ENCODE measurements around the gene RTN4RL1. TPM values are rescaled to one million over a fixed set of nuclear protein-coding genes. Genes with fewer than 3 reads are reported as not detected.

Gene RTN4RL1
- total RNA-seq, 2 experiments from 2014 or later = 0.17 to 0.21 TPM

- H3K36me3 Mint-ChIP-seq = peaks cover 3% of the 10 kb centered on the region
- peak overlapping the region; percentile 68 for H3K4me3 Mint-ChIP-seq
- peak; percentile 85 for DNase-seq
- peaks cover 10% of the 10 kb centered on the region for H3K27me3 Mint-ChIP-seq
- H3K9me3 Mint-ChIP-seq = no peaks in the 10 kb centered on the region
- CTCF ChIA-PET = interaction anchor here (0.6 to 8.5 kb wide), 29 partner anchors 14 to 348 kb away, joined by 3 to 288 read pairs (median 5); partner anchors contain the start of genes SMG6, SRR and TSR1
- peaks cover 21% of the 10 kb centered on the region for H3K4me1 Mint-ChIP-seq (ENCODE audit: low read depth)
- H3K27ac Mint-ChIP-seq = no peak overlapping the region
- intact Hi-C loops (cut with micrococcal nuclease) = loop anchor here (1.0 to 5.0 kb wide), 6 partner anchors 34 to 349 kb away; partner anchors contain the start of genes MNT, SGSM2, SMG6 and SRR
- POLR2A ChIA-PET = interaction anchor here (0.7 to 5.3 kb wide), 8 partner anchors 15 to 348 kb away, joined by 3 to 41 read pairs (median 4); no protein-coding TSS in a partner anchor
Observed at GRCh38 chr17:2053380-2054261, 28.5 kb upstream of the RTN4RL1 start.

GRCh38 chr17:2051933-2052559 lies 26.9 kb upstream of the RTN4RL1 start:
- intact Hi-C loops (cut with micrococcal nuclease) = loop anchor here (5.0 kb wide), 4 partner anchors 35 to 350 kb away; partner anchors contain the start of genes MNT, SGSM2, SMG6 and SRR
- no peak overlapping the region for H3K4me3 Mint-ChIP-seq
- ChIA-PET POLR2A (interaction anchor here (0.8 kb wide), 1 partner anchor 202 kb away, joined by 3 read pairs; no protein-coding TSS in a partner anchor), CTCF (interaction anchor here (1.1 to 1.7 kb wide), 2 partner anchors 171 to 193 kb away, joined by 3 to 10 read pairs; no protein-coding TSS in a partner anchor)
- H3K9me3 Mint-ChIP-seq = no peaks in the 10 kb centered on the region
- H3K27ac Mint-ChIP-seq = no peak overlapping the region
- H3K4me1 Mint-ChIP-seq (ENCODE audit: low read depth) = peaks cover 19% of the 10 kb centered on the region
- peaks cover 7% of the 10 kb centered on the region for H3K27me3 Mint-ChIP-seq
- no peak for DNase-seq
- H3K36me3 Mint-ChIP-seq = no peaks in the 10 kb centered on the region

DNA sequence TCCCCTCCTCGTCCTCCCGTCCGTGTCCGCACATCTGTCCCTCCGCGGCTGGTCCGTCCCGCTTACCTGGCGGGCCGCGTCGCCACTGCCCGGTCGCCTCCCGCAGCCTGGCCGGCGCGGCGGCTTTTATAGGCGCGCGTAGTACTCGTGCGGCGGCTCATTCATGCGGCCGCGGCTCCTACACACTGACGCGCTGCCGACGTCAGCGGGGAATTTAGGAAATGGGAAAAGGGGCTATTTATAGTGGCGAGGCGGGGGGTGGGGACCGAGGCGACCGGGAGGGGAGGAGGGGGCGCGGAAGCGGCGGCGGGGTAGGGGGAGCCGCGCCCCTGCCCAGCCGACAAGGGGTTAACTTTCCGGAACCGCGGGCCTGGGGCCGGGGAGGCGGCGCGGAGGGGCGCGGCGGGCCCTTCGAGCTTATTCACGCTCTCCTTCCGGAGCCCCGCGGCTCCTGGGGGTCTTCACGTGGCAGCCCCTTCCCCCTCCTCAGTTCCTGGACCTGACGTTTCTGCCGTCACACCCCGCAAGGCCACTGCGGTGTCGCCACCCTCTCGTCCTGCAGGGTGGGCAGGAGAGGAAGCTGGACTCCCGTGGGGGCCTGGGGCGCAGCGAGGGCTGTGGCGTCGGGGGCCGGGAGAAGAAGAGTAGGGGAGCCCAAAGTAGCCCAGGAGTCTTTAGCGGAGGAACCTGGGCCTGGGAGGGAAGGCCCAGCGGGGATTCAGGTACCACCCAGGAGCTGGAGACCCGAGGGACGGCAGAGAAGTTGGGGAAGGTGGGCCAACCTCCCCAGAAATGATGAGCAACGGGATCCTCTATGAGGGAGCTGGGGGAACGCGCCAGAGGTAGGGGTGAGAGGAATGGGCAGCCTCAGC lies 26.2 kb upstream of the RTN4RL1 start:
- CTCF ChIA-PET = interaction anchor here (1.1 to 1.7 kb wide), 2 partner anchors 170 to 194 kb away, joined by 3 to 10 read pairs; no protein-coding TSS in a partner anchor
- no peaks in the 10 kb centered on the region for H3K36me3 Mint-ChIP-seq
- DNase-seq = no peak
- H3K4me3 Mint-ChIP-seq = peak overlapping the region; percentile 43
- POLR2A ChIA-PET = no interaction called here
- intact Hi-C loops (cut with micrococcal nuclease) = loop anchor here (5.0 kb wide), 4 partner anchors 36 to 351 kb away; partner anchors contain the start of genes MNT, SGSM2, SMG6 and SRR
- H3K27ac Mint-ChIP-seq = no peak overlapping the region
- H3K27me3 Mint-ChIP-seq = peaks cover 7% of the 10 kb centered on the region
- no peaks in the 10 kb centered on the region for H3K9me3 Mint-ChIP-seq
- H3K4me1 Mint-ChIP-seq (ENCODE audit: low read depth) = peaks cover 19% of the 10 kb centered on the region

DNA sequence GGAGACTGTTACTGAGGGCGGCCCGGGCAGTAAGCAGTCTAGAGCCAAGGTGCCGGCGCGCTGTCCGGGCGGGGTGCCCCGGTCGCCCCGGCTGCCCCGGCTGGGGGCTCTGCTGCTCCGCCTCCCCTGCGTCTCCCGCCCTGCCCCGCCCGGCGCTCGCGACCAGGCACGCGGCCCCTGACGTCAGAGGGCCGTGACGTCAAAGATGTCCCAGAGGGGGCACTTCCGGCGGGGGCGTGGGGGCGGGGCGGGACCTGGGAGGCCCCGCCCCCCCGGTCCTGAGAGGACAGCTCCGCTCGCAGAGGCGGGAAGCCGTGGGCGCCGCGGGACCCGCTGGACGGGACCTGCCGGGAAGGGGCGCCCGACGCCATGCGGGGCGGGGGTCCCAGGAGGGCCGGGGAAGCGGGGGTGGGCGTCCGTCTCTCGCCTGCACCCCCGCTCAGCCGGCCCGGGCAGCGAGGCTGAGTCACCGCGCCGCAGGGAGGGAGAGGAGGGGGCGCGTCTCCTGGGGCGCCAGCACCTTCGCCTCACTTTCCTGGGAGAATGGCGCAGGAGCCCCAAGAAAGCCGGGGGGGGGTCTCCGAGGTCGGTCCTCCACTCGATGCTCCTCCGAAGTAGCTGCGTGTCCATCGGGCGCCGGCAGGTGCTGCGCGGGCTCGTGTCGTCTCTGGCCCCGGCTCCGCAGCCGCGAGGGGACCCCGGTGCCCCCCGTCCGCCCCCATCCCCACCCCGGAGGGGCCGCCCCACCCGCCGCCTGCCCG lies 25.3 kb upstream of the RTN4RL1 start:
- DNase-seq = peak; percentile 77
- no peak overlapping the region for H3K27ac Mint-ChIP-seq
- no peak overlapping the region for H3K4me3 Mint-ChIP-seq
- peaks cover 19% of the 10 kb centered on the region for H3K4me1 Mint-ChIP-seq (ENCODE audit: low read depth)
- peaks cover 7% of the 10 kb centered on the region for H3K27me3 Mint-ChIP-seq
- H3K36me3 Mint-ChIP-seq = no peaks in the 10 kb centered on the region
- ChIA-PET POLR2A (no interaction called here), CTCF (interaction anchor here (1.7 kb wide), 1 partner anchor 194 kb away, joined by 10 read pairs; no protein-coding TSS in a partner anchor)
- intact Hi-C loops (cut with micrococcal nuclease) = loop anchor here (1.0 to 5.0 kb wide), 5 partner anchors 8 to 352 kb away; partner anchors contain the start of genes MNT, OVCA2, SGSM2 and SMG6
- H3K9me3 Mint-ChIP-seq = no peaks in the 10 kb centered on the region

- Mint-ChIP-seq H3K4me1 (ENCODE audit: low read depth) (peaks cover 24% of the 10 kb centered on the region), H3K36me3 (peaks cover 2% of the 10 kb centered on the region), H3K27me3 (peaks cover 7% of the 10 kb centered on the region), H3K4me3 (peak overlapping the region; percentile 71), H3K9me3 (no peaks in the 10 kb centered on the region), H3K27ac (no peak overlapping the region)
- POLR2A ChIA-PET = no interaction called here
- CTCF ChIA-PET = interaction anchor here (1.5 kb wide), 1 partner anchor 195 kb away, joined by 6 read pairs; no protein-coding TSS in a partner anchor
- peak; percentile 92 for DNase-seq
- intact Hi-C loops (cut with micrococcal nuclease) = loop anchor here (1.0 to 5.0 kb wide), 5 partner anchors 7 to 353 kb away; partner anchors contain the start of genes MNT, OVCA2, SGSM2 and SMG6
Observed at GRCh38 chr17:2049333-2050299, 24.5 kb upstream of the RTN4RL1 start.

DNA sequence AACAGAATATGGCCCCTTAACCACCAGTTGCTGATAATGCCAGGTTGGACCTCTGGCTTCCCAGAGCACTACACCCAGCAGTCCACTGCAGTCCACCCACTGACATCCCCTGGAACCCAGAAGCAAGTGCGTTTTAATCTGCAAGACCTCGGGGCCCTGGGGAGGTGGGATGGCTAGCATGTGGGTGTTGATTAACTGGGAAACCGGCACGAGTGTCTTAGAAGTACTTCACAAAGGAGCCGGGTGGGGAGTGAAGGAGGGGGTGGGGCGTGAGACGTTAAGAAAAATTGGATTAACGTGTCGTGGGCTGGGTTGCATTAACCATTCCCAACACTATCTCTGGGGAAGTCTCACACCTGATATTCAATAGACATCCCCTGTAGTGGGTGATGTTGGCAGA lies 23.7 kb upstream of the RTN4RL1 start:
- ChIA-PET CTCF (interaction anchor here (1.5 to 2.0 kb wide), 2 partner anchors 10 to 196 kb away, joined by 6 to 7 read pairs; no protein-coding TSS in a partner anchor), POLR2A (no interaction called here)
- H3K4me1 Mint-ChIP-seq (ENCODE audit: low read depth) = peaks cover 25% of the 10 kb centered on the region
- H3K36me3 Mint-ChIP-seq = peaks cover 3% of the 10 kb centered on the region
- H3K9me3 Mint-ChIP-seq = no peaks in the 10 kb centered on the region
- no peak for DNase-seq
- H3K27ac Mint-ChIP-seq = no peak overlapping the region
- peak overlapping the region; percentile 71 for H3K4me3 Mint-ChIP-seq
- peaks cover 7% of the 10 kb centered on the region for H3K27me3 Mint-ChIP-seq
- intact Hi-C loops (cut with micrococcal nuclease) = no loop called here

- no peak overlapping the region for H3K4me3 Mint-ChIP-seq
- CTCF ChIA-PET = interaction anchor here (1.0 to 2.0 kb wide), 3 partner anchors 11 to 197 kb away, joined by 4 to 7 read pairs (median 4); no protein-coding TSS in a partner anchor
- POLR2A ChIA-PET = no interaction called here
- H3K27me3 Mint-ChIP-seq = peaks cover 7% of the 10 kb centered on the region
- intact Hi-C loops (cut with micrococcal nuclease) = no loop called here
- peaks cover 13% of the 10 kb centered on the region for H3K36me3 Mint-ChIP-seq
- no peaks in the 10 kb centered on the region for H3K9me3 Mint-ChIP-seq
- no peak for DNase-seq
- no peak overlapping the region for H3K27ac Mint-ChIP-seq
- peaks cover 30% of the 10 kb centered on the region for H3K4me1 Mint-ChIP-seq (ENCODE audit: low read depth)
Observed at GRCh38 chr17:2047590-2047989, 22.5 kb upstream of the RTN4RL1 start.

GRCh38 chr17:2044263-2044894 lies 19.2 kb upstream of the RTN4RL1 start:
- Mint-ChIP-seq H3K4me3 (no peak overlapping the region), H3K27me3 (no peaks in the 10 kb centered on the region), H3K27ac (no peak overlapping the region)

GRCh38 chr17:2043785-2044184 lies 18.7 kb upstream of the RTN4RL1 start:
- H3K27ac Mint-ChIP-seq = peak overlapping the region; percentile 46
- intact Hi-C loops (cut with micrococcal nuclease) = loop anchor here (5.0 kb wide), 2 partner anchors 151 to 326 kb away; no protein-coding TSS in a partner anchor
- H3K27me3 Mint-ChIP-seq = no peaks in the 10 kb centered on the region
- ChIA-PET POLR2A (interaction anchor here (0.7 kb wide), 1 partner anchor 13 kb away, joined by 4 read pairs; no protein-coding TSS in a partner anchor), CTCF (interaction anchor here (0.6 to 1.6 kb wide), 4 partner anchors 11 to 203 kb away, joined by 3 to 6 read pairs (median 4); partner anchors contain the start of gene HIC1)
- H3K36me3 Mint-ChIP-seq = peaks cover 17% of the 10 kb centered on the region
- peaks cover 26% of the 10 kb centered on the region for H3K4me1 Mint-ChIP-seq (ENCODE audit: low read depth)
- H3K4me3 Mint-ChIP-seq = peak overlapping the region; percentile 96
- no peaks in the 10 kb centered on the region for H3K9me3 Mint-ChIP-seq
- DNase-seq = no peak

More at GRCh38 chr17:2044263-2044894, 19.2 kb upstream of the RTN4RL1 start:
- intact Hi-C loops (cut with micrococcal nuclease) = loop anchor here (5.0 kb wide), 2 partner anchors 152 to 327 kb away; no protein-coding TSS in a partner anchor
- ChIA-PET CTCF (interaction anchor here (1.1 to 1.6 kb wide), 2 partner anchors 14 to 201 kb away, joined by 5 to 6 read pairs; no protein-coding TSS in a partner anchor), POLR2A (no interaction called here)
- Mint-ChIP-seq H3K36me3 (peaks cover 17% of the 10 kb centered on the region), H3K9me3 (no peaks in the 10 kb centered on the region), H3K4me1 (ENCODE audit: low read depth) (peaks cover 32% of the 10 kb centered on the region)
- no peak for DNase-seq

Measured in activated CD4-positive, alpha-beta memory T cell treated with anti-CD3 and anti-CD28 coated beads for 36 hours (primary cell).